Measurements from ENCODE around the gene CERS1.

- TF ChIP-seq, protein P1, sequence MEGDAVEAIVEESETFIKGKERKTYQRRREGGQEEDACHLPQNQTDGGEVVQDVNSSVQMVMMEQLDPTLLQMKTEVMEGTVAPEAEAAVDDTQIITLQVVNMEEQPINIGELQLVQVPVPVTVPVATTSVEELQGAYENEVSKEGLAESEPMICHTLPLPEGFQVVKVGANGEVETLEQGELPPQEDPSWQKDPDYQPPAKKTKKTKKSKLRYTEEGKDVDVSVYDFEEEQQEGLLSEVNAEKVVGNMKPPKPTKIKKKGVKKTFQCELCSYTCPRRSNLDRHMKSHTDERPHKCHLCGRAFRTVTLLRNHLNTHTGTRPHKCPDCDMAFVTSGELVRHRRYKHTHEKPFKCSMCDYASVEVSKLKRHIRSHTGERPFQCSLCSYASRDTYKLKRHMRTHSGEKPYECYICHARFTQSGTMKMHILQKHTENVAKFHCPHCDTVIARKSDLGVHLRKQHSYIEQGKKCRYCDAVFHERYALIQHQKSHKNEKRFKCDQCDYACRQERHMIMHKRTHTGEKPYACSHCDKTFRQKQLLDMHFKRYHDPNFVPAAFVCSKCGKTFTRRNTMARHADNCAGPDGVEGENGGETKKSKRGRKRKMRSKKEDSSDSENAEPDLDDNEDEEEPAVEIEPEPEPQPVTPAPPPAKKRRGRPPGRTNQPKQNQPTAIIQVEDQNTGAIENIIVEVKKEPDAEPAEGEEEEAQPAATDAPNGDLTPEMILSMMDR (conservative IDR thresholded peaks at IDR 0.05), result no peak
- no peak for TF ChIP-seq EZH2 (IDR thresholded peaks at IDR 0.05; ENCODE audit: low read depth)
Measured at GRCh38 chr19:18905513-18906236, 9.7 kb upstream of the CERS1 start.

Data from PC-9 (cell line).